ENCODE data around the gene MSH3. TPM values are rescaled to one million over a fixed set of nuclear protein-coding genes. Genes with fewer than 3 reads are reported as not detected.
"Not testable (repeated sequence)": the region's sequence is repeated elsewhere in the genome, so short reads cannot be mapped to it uniquely, and the experiment has no call there.

Gene MSH3
- total and polyA plus RNA-seq, 12 donors, result 2.8 to 24.6 (median 11.7) TPM

GRCh38 chr5:80871541-80871961 is 217.1 kb downstream of the MSH3 start:
- peaks cover 0 to 16% of the 10 kb centered on the region in 2 donors for H3K36me3 ChIP-seq (replicated peaks in 1 of 2)
- 78 to 81% (median 79%) methylated on average over 4 of the region's 4 CpGs for WGBS, 4 donors
- H3K27me3 ChIP-seq, result no peaks in the 10 kb centered on the region
- H3K4me3 ChIP-seq, result no peak overlapping the region
- no peaks in the 10 kb centered on the region for H3K9me3 ChIP-seq (replicated peaks in 1 of 3)
- TF ChIP-seq POLR2A (IDR thresholded peaks at IDR 0.05) (no peak), CTCF (IDR thresholded peaks at IDR 0.05) (no peak)
- intact Hi-C loops (cut with DNase I), result no loop called here
- peaks cover 0 to 5% of the 10 kb centered on the region in 2 donors for H3K4me1 ChIP-seq (replicated peaks in 1 of 2)
- no peak for DNase-seq
- H3K27ac ChIP-seq, result no peak overlapping the region

- H3K4me1 ChIP-seq (replicated peaks in 1 of 2), result peaks cover 0 to 5% of the 10 kb centered on the region in 2 donors
- no peaks in the 10 kb centered on the region for H3K9me3 ChIP-seq (replicated peaks in 1 of 3)
- 90 to 96% (median 93%) methylated on average over 2 of the region's 2 CpGs for WGBS, 4 donors
- H3K27ac ChIP-seq, result no peak overlapping the region
- TF ChIP-seq POLR2A (IDR thresholded peaks at IDR 0.05), result no peak
- no peak for TF ChIP-seq CTCF (IDR thresholded peaks at IDR 0.05)
- peaks cover 0 to 16% of the 10 kb centered on the region in 2 donors for H3K36me3 ChIP-seq (replicated peaks in 1 of 2)
- DNase-seq, result peak in 1 of 7 donors; percentile 9
- no peak overlapping the region for H3K4me3 ChIP-seq
- intact Hi-C loops (cut with DNase I), result no loop called here
- no peaks in the 10 kb centered on the region for H3K27me3 ChIP-seq
Observed at GRCh38 chr5:80874162-80874561, 219.7 kb downstream of the MSH3 start.

- TF ChIP-seq CTCF (IDR thresholded peaks at IDR 0.05) (no peak), POLR2A (IDR thresholded peaks at IDR 0.05) (no peak)
- intact Hi-C loops (cut with DNase I), result no loop called here
- Histone ChIP-seq H3K4me3 (no peak overlapping the region), H3K27ac (no peak overlapping the region), H3K9me3 (replicated peaks in 1 of 3) (no peaks in the 10 kb centered on the region), H3K36me3 (replicated peaks in 1 of 2) (peaks cover 0 to 16% of the 10 kb centered on the region in 2 donors), H3K27me3 (no peaks in the 10 kb centered on the region), H3K4me1 (replicated peaks in 1 of 2) (peaks cover 0 to 5% of the 10 kb centered on the region in 2 donors)
- WGBS, 4 donors, result 88 to 100% (median 97%) methylated on average over 2 to 3 of the region's 3 CpGs
- no peak for DNase-seq
Observed at GRCh38 chr5:80877592-80877991, 223.1 kb downstream of the MSH3 start.

GRCh38 chr5:80881726-80882125 is 227.3 kb downstream of the MSH3 start:
- no peak for DNase-seq
- Histone ChIP-seq H3K4me1 (replicated peaks in 1 of 2) (no peaks in the 10 kb centered on the region), H3K4me3 (no peak overlapping the region), H3K9me3 (replicated peaks in 1 of 3) (no peaks in the 10 kb centered on the region), H3K27me3 (no peaks in the 10 kb centered on the region), H3K27ac (no peak overlapping the region), H3K36me3 (replicated peaks in 1 of 2) (no peaks in the 10 kb centered on the region)
- intact Hi-C loops (cut with DNase I), result no loop called here
- WGBS, 4 donors, result 94 to 98% (median 94%) methylated on average over 4 of the region's 4 CpGs
- TF ChIP-seq CTCF (IDR thresholded peaks at IDR 0.05), result no peak
- TF ChIP-seq POLR2A (IDR thresholded peaks at IDR 0.05), result no peak

GRCh38 chr5:80883390-80883789 is 228.9 kb downstream of the MSH3 start:
- H3K4me1 ChIP-seq (replicated peaks in 1 of 2); H3K27ac ChIP-seq; H3K36me3 ChIP-seq (replicated peaks in 1 of 2); H3K4me3 ChIP-seq; H3K27me3 ChIP-seq; intact Hi-C loops (cut with DNase I); DNase-seq; H3K9me3 ChIP-seq (replicated peaks in 1 of 3): not testable (repeated sequence)
- 93 to 99% (median 97%) methylated on average over 3 of the region's 3 CpGs for WGBS, 4 donors
